PC-9 (cell line): ENCODE measurements around the gene SAMD14.

ENCODE experiments used
- CTCF ChIP-seq: fragments of 200-600 bp; sonication (generic); conservative IDR thresholded peaks from 2 replicates; pipeline ENCODE4 v1.6.1; 2017; ENCODE audit warnings: mixed run types, antibody characterized with exemption, mild to moderate bottlenecking, moderate library complexity
- EZH2 ChIP-seq: fragments of 200-600 bp; sonication (generic); IDR thresholded peaks from 2 replicates; pipeline ENCODE4 v1.8.0; 2017; ENCODE audit warnings: antibody characterized with exemption, low read depth

DNA sequence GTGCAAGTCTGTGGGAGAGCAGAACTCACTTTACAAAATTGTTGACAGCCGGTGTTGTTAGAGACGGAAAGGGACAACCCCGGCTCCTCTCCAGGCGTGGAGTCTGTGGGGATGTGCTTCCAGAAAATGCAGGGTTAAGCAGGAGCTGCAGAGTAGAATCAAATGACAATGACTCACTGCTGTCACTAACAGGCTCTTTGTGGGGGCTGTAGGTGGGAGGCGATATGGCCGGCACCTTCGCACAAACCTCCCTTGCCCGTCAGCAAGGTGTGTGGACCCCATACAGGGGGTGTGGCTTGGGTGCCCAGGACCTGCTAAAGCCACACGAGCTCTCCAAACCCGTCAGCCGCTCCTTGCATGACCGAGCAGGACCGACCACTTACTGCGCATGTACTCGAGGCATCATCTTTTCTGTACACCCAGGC is 29.0 kb downstream of the SAMD14 start:
- TF ChIP-seq CTCF (no peak), EZH2 (no peak)
